ENCODE measurements around the gene CD79A.

DNA sequence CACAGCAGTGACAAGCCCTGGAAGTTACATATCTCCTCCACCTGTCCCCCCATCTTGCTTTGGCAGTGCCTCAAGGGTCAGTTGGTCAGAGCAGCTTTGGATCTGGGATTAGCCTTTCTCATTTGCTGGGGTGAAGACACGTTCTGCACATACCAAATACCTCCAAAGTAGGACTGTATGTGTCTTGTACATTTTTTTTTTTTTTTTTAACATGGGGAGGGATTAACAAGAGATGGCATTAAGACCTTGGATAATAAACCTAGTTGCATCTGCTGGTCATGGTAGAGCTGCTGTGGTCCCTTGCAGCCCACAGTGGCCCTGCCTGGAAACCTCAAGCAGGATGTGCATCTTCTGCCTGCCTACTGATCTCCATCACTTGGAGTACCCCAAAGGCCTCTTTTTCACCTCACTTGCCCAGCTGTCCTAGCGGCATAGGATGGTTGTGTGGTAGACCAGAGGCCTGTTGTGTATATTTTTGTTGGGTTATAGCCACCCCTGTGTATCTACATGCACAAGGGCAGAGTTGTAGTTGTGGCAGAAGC is 14.6 kb upstream of the CD79A start:
- TF ChIP-seq, protein P1, sequence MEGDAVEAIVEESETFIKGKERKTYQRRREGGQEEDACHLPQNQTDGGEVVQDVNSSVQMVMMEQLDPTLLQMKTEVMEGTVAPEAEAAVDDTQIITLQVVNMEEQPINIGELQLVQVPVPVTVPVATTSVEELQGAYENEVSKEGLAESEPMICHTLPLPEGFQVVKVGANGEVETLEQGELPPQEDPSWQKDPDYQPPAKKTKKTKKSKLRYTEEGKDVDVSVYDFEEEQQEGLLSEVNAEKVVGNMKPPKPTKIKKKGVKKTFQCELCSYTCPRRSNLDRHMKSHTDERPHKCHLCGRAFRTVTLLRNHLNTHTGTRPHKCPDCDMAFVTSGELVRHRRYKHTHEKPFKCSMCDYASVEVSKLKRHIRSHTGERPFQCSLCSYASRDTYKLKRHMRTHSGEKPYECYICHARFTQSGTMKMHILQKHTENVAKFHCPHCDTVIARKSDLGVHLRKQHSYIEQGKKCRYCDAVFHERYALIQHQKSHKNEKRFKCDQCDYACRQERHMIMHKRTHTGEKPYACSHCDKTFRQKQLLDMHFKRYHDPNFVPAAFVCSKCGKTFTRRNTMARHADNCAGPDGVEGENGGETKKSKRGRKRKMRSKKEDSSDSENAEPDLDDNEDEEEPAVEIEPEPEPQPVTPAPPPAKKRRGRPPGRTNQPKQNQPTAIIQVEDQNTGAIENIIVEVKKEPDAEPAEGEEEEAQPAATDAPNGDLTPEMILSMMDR (IDR thresholded peaks at IDR 0.05) = no peak
- TF ChIP-seq POLR2A (IDR thresholded peaks at IDR 0.05) (no peak), POLR2AphosphoS5 (IDR thresholded peaks at IDR 0.05) (no peak)
